HG03060 (cell line): Measurements from ENCODE around the gene NUCB1.
"Not testable (repeated sequence)": the region's sequence is repeated elsewhere in the genome, so short reads cannot be mapped to it uniquely, and the experiment has no call there.

Experiments
- ATAC-seq: cut with Tn5 transposase; IDR thresholded peaks from one replicate; pipeline ENCODE4 v1.9.1; 2021; ENCODE audit warnings: low read depth, moderate number of reproducible peaks; ENCODE audit not compliant: unreplicated experiment

NUCB1 gene

GRCh38 chr19:48873476-48874302 lies 26.4 kb upstream of the NUCB1 start:
- ATAC-seq: no peak

GRCh38 chr19:48874303-48875135 lies 25.6 kb upstream of the NUCB1 start:
- ATAC-seq: no peak

DNA sequence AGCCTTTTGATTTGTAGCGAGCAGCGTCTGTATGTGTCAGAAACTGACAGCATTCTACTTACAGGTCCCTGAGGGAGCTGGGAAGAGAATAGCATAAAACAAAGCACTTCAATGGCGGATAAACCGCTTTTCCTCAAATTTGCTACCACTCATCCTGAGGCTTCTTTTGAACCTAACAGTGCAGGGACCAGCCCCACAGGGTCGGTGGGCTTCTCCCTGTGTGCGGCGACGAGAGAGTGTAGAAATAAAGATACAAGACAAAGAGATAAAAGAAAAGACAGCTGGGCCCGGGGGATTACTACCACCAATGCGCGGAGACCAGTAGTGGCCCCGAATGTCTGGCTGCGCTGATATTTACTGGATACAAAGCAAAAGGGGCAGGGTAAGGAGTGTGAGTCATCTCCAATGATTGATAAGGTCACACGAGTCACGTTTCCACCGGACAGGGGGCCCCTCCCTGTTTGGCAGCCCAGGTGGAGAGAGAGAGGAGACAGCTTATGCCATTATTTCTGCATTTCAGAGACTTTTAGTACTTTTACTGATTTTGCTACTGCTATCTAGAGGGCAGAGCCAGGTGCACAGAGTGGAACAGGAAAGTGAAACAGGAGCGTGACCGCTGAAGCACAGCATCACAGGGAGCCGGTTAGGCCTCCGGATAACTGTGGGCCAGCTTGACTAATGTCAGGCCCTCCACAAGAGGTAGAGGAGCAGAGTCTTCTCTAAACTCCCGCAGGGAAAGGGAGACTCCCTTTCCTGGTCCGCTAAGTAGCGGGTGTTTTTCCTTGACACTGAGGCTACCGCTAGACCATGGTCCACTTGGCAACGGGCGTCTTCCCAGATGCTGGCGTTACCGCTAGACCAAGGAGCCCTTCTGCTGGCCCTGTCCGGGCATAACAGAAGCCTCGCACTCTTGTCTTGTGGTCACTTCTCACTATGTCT lies 23.8 kb upstream of the NUCB1 start:
- ATAC-seq: not testable (repeated sequence)

DNA sequence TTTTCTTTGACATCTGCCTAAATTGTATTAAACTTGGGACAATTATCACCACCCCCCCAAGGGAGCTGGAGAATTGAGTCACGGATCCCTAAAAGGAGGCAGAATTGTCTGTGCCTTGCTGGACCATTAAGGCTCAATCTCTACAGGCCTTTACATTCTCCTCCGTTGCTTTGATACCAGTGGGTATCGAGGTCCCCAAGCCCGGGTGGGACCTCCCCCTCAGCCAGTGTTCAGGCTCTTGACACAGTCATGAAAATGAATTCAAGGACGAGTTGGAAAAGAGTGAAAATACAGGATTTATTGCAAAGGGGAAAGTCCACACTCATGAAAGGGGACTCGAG lies 22.3 kb upstream of the NUCB1 start:
- no peak for ATAC-seq

GRCh38 chr19:48878196-48879024 lies 21.7 kb upstream of the NUCB1 start:
- ATAC-seq: no peak

DNA sequence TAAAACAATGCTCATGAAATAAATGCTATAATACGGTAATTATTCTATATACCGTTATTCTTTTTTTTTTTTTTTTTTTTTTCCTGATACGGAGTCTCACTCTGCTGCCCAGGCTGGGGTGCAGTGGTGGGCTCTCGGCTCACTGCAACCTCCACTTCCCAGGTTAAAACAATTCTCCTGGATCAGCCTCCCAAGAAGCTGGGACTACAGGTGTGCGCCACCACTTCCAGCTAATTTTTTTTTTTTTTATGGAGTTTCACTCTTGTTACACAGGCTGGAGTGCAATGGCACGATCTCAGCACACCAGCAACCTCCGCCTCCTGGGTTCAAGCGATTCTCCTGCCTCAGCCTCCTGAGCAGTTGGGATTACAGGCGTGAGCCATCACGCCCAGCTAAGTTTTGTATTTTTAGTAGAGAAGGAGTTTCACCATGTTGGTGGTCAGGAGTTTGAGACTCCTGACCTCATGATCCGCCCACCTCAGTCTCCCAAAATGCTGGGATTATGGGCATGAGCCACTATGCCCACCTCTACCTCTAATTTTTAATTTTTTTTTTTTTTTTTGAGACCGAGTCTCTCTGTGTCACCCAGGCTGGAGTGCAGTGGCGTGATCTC lies 21.0 kb upstream of the NUCB1 start:
- no peak for ATAC-seq

- ATAC-seq: not testable (repeated sequence)
Measured at GRCh38 chr19:48879696-48880095, 20.4 kb upstream of the NUCB1 start.

DNA sequence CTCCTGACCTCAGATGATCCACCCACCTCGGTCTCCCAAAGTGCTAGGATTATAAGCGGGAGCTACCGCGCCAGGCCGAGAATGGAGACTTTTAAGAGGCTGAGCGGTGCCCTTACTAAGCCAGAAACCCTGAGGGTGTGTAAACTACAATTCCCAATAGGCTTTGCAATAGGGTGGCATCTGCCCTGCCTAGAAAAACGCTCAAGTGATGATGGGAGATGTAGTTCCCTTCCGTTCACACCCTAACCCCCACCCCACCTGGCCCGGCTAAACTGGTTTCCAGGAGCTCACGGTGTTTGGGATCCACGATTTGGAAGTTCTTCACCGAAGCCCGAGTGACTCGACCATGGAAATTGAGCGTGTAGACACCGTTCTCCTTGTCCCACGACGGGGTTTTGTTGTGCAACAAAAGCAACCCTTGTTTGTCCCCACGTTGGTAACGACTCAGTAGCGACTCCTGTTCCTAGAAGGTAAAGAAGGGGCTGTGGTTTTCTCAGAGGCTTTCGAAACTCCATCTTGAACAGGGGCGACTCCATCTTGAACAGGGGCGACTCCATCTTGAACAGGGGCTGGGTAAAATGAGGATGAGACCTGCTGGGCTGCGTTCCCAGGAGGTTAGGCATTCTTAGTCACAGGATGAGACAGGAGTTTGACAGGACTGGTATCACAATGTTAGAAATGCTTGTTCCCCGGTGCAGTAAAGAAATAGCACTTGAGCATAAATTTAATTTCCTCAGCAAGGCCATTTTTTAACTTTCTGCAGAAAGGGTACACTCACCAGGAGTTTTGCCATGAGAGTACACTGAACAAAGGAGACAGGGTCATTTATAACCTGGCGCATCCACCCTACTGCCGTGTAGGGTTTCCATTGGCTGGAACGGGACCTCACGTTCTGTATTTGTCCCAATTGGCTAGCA lies 18.1 kb upstream of the NUCB1 start:
- no peak for ATAC-seq

DNA sequence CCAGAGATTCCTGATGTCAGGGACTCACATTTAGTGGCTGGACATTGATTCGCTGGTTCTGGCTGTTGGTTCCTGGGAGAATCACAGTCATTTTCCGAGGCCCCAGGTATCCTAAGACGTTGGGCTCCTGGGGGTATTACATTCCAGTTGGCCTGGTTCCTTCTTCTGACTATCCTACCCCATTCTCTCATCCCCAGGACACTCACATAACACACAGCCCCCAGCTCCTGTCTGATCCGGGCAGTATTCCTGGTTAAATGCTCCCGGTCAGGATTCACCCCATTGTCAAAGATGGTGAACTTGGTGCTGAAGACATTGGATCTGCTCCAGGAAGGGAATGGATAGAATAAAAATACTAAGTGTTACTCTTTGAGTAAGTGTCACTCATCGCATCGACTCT lies 16.4 kb upstream of the NUCB1 start:
- ATAC-seq: no peak

GRCh38 chr19:48887861-48888612 lies 12.1 kb upstream of the NUCB1 start:
- no peak for ATAC-seq

- ATAC-seq: not testable (repeated sequence)
Measured at GRCh38 chr19:48889496-48889895, 10.6 kb upstream of the NUCB1 start.

GRCh38 chr19:48890551-48890950 lies 9.6 kb upstream of the NUCB1 start:
- no peak for ATAC-seq

DNA sequence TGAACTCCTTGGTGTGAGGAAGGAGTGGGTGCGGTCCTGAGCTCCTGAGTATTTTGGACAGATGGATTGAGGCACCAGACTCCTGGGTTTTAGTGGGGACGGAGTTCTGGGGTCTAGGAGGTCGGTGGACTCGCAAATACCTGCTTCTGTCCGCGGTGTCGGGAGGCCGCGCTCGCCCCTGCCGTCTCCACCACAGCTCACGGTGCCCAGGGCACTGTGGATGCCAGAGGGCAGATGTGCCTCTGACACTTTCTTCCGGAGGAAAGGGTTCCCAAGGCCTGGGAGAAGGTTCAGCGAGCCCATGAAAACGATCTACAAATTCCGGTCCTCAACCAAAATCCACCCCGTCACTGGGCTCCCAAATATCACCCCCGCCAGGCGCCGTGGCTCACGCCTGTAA lies 4.9 kb upstream of the NUCB1 start:
- ATAC-seq: no peak

DNA sequence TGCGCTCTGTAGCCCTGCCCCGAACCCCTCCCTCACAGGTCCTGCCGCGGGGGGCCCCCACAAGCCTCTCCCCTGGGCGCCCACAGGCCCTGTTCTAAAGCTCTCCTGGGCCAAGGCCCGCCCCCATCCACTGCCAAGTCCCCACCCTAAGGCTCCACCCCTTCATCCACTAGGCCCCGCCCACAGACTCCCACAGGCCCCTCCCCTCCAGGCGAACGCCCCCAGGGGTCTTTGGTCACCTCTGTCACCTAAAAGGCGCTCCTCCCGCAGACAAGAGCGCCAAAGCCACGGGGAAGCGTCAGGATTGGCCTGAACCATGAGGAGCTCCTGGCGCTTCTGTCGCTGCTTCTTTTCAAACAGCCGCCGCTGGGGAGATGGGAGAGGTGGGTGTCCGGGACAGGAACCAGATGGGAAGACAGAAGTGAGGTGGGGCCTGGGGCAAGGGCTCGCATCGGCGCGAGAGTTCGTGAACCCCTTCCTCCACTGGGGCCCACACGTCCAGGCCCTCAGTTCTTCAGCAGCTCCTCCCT lies 3.9 kb upstream of the NUCB1 start:
- no peak for ATAC-seq

GRCh38 chr19:48897181-48897580 lies 2.9 kb upstream of the NUCB1 start:
- no peak for ATAC-seq

DNA sequence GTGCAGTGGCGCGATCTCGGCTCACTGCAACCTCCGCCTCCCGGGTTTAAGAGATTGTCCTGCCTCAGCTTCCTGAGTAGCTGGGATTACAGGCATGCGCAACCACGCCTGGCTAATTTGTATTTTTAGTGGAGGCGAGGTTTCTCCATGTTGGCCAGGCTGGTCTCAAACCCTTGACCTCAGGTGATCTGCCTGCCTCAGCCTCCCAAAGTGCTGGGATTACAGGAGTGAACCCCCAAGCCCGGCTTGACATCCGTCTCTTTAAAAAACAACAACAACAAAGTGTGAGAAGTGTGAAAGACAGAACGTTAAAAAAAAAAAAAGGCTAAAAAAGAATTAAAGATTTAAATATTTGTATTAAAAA lies 744 bp upstream of the NUCB1 start:
- not testable (repeated sequence) for ATAC-seq
